Astrocyte (in vitro differentiated cells and primary cell): ENCODE results near the gene ARHGAP26. TPM values are rescaled to one million over a fixed set of nuclear protein-coding genes. Genes with fewer than 3 reads are reported as not detected.

Source experiments
- DNase-seq: peaks from one replicate; pipeline ENCODE4 v3.0.0-alpha.2; 2010; ENCODE audit warnings: low read depth
- FAIRE-seq: peaks from 2 replicates; lab custom pipeline; 2011; peaks lifted over from hg19 to GRCh38; lab: Jason Lieb, UNC
- H2AFZ ChIP-seq: 2 replicates; pipeline ENCODE4 v1.6.0; 2012; ENCODE audit warnings: low read depth, low read length, inconsistent platforms
- H3K27ac ChIP-seq: 2 replicates; pipeline ENCODE4 v1.5.1; 2011; ENCODE audit warnings: low read depth, low read length, inconsistent platforms
- H3K27me3 ChIP-seq: 2 replicates; pipeline ENCODE4 v1.6.0; 2011; ENCODE audit warnings: low read length, inconsistent platforms; ENCODE audit not compliant: insufficient read depth
- H3K36me3 ChIP-seq: 2 replicates; pipeline ENCODE4 v1.5.1; 2011; ENCODE audit warnings: low read length, inconsistent platforms; ENCODE audit not compliant: insufficient read depth
- H3K4me1 ChIP-seq: 2 replicates; pipeline ENCODE4 v1.5.1; 2011; ENCODE audit warnings: low read length, inconsistent platforms; ENCODE audit not compliant: insufficient read depth
- H3K4me2 ChIP-seq: 2 replicates; pipeline ENCODE4 v1.6.0; 2012; ENCODE audit warnings: low read length, inconsistent platforms
- H3K4me3 ChIP-seq: 2 replicates; pipeline ENCODE4 v1.5.1; 2011; ENCODE audit warnings: low read depth, mild to moderate bottlenecking, low read length, inconsistent platforms; ENCODE audit not compliant: insufficient read depth
- H3K79me2 ChIP-seq: 2 replicates; pipeline ENCODE4 v1.6.0; 2012; ENCODE audit warnings: mild to moderate bottlenecking, low read length, inconsistent platforms; ENCODE audit not compliant: insufficient read depth
- H3K9ac ChIP-seq: 2 replicates; pipeline ENCODE4 v1.6.0; 2012; ENCODE audit warnings: mild to moderate bottlenecking, low read length, inconsistent platforms
- H3K9me3 ChIP-seq: 2 replicates; pipeline ENCODE4 v1.5.1; 2012; ENCODE audit warnings: low read depth, mild to moderate bottlenecking, low read length, inconsistent platforms; ENCODE audit not compliant: insufficient read depth
- H4K20me1 ChIP-seq: 2 replicates; pipeline ENCODE4 v1.6.0; 2012; ENCODE audit warnings: low read length, inconsistent platforms; ENCODE audit not compliant: insufficient read depth
- H3K27ac Mint-ChIP-seq: one replicate; pipeline ENCODE4 v1.8.0; 2021; ENCODE audit warnings: mild to moderate bottlenecking, mixed read lengths; ENCODE audit not compliant: unreplicated experiment
- H3K27me3 Mint-ChIP-seq: one replicate; pipeline ENCODE4 v1.8.0; 2021; ENCODE audit warnings: low read depth, mixed read lengths; ENCODE audit not compliant: unreplicated experiment
- H3K36me3 Mint-ChIP-seq: one replicate; pipeline ENCODE4 v1.8.0; 2021; ENCODE audit warnings: low read depth, mixed read lengths; ENCODE audit not compliant: unreplicated experiment
- H3K4me1 Mint-ChIP-seq: one replicate; pipeline ENCODE4 v1.8.0; 2021; ENCODE audit warnings: low read depth, mixed read lengths; ENCODE audit not compliant: unreplicated experiment
- H3K4me3 Mint-ChIP-seq: one replicate; pipeline ENCODE4 v1.8.0; 2021; ENCODE audit warnings: mild to moderate bottlenecking, moderate library complexity, mixed read lengths; ENCODE audit not compliant: unreplicated experiment
- H3K9me3 Mint-ChIP-seq: one replicate; pipeline ENCODE4 v1.8.0; 2021; ENCODE audit warnings: mild to moderate bottlenecking, mixed read lengths; ENCODE audit not compliant: unreplicated experiment
- EZH2 ChIP-seq: IDR thresholded peaks from 2 replicates; pipeline ENCODE4 v1.6.1; 2012; ENCODE audit warnings: mild to moderate bottlenecking, low read length, inconsistent platforms; ENCODE audit not compliant: insufficient read depth
- total RNA-seq: library from RNA; stranded (reverse); gene quantifications from 2 replicates; pipeline ENCODE4 v1.2.1, GENCODE V29; 2021
- TF ChIP-seq, protein P1 (sequence below): IDR thresholded peaks from 2 replicates; pipeline ENCODE4 v1.5.1; 2011; ENCODE audit warnings: low read depth, mild to moderate bottlenecking, inconsistent platforms, low read length, moderate library complexity; ENCODE audit not compliant: insufficient read depth

ARHGAP26 gene
- total RNA-seq, 1 donor from 2014 or later: 5.6 TPM

GRCh38 chr5:142849466-142849865 is 79.3 kb downstream of the ARHGAP26 start:
- Histone ChIP-seq H4K20me1 (no peaks in the 10 kb centered on the region), H3K36me3 (no peaks in the 10 kb centered on the region), H3K4me3 (no peak overlapping the region), H3K27ac (no peak overlapping the region), H3K27me3 (no peaks in the 10 kb centered on the region), H3K9ac (no peak overlapping the region), H2AFZ (no peak overlapping the region), H3K4me1 (peaks cover 3% of the 10 kb centered on the region), H3K4me2 (no peak overlapping the region), H3K9me3 (no peaks in the 10 kb centered on the region), H3K79me2 (no peaks in the 10 kb centered on the region)
- H3K4me1 Mint-ChIP-seq: peaks cover 39% of the 10 kb centered on the region
- FAIRE-seq: no peak
- H3K36me3 Mint-ChIP-seq: no peaks in the 10 kb centered on the region
- peak overlapping the region; percentile 37 for H3K27ac Mint-ChIP-seq
- no peak for DNase-seq
- TF ChIP-seq, protein P1, sequence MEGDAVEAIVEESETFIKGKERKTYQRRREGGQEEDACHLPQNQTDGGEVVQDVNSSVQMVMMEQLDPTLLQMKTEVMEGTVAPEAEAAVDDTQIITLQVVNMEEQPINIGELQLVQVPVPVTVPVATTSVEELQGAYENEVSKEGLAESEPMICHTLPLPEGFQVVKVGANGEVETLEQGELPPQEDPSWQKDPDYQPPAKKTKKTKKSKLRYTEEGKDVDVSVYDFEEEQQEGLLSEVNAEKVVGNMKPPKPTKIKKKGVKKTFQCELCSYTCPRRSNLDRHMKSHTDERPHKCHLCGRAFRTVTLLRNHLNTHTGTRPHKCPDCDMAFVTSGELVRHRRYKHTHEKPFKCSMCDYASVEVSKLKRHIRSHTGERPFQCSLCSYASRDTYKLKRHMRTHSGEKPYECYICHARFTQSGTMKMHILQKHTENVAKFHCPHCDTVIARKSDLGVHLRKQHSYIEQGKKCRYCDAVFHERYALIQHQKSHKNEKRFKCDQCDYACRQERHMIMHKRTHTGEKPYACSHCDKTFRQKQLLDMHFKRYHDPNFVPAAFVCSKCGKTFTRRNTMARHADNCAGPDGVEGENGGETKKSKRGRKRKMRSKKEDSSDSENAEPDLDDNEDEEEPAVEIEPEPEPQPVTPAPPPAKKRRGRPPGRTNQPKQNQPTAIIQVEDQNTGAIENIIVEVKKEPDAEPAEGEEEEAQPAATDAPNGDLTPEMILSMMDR: no peak
- TF ChIP-seq EZH2: no peak
- no peaks in the 10 kb centered on the region for H3K27me3 Mint-ChIP-seq
- H3K4me3 Mint-ChIP-seq: no peak overlapping the region
- H3K9me3 Mint-ChIP-seq: peaks cover 6% of the 10 kb centered on the region

GRCh38 chr5:142849880-142850279 is 79.7 kb downstream of the ARHGAP26 start:
- H3K9ac ChIP-seq: no peak overlapping the region
- no peak overlapping the region for H2AFZ ChIP-seq
- H3K4me3 ChIP-seq: no peak overlapping the region
- no peaks in the 10 kb centered on the region for H3K79me2 ChIP-seq
- no peak for TF ChIP-seq EZH2
- TF ChIP-seq, protein P1: no peak
- no peaks in the 10 kb centered on the region for H3K27me3 ChIP-seq
- H3K9me3 ChIP-seq: no peaks in the 10 kb centered on the region
- peaks cover 39% of the 10 kb centered on the region for H3K4me1 Mint-ChIP-seq
- H3K27me3 Mint-ChIP-seq: no peaks in the 10 kb centered on the region
- H3K4me2 ChIP-seq: no peak overlapping the region
- peaks cover 3% of the 10 kb centered on the region for H3K4me1 ChIP-seq
- peaks cover 6% of the 10 kb centered on the region for H3K9me3 Mint-ChIP-seq
- no peak for FAIRE-seq
- DNase-seq: no peak
- H3K36me3 Mint-ChIP-seq: no peaks in the 10 kb centered on the region
- peak overlapping the region; percentile 37 for H3K27ac Mint-ChIP-seq
- no peaks in the 10 kb centered on the region for H3K36me3 ChIP-seq
- no peaks in the 10 kb centered on the region for H4K20me1 ChIP-seq
- H3K4me3 Mint-ChIP-seq: no peak overlapping the region
- H3K27ac ChIP-seq: no peak overlapping the region

DNA sequence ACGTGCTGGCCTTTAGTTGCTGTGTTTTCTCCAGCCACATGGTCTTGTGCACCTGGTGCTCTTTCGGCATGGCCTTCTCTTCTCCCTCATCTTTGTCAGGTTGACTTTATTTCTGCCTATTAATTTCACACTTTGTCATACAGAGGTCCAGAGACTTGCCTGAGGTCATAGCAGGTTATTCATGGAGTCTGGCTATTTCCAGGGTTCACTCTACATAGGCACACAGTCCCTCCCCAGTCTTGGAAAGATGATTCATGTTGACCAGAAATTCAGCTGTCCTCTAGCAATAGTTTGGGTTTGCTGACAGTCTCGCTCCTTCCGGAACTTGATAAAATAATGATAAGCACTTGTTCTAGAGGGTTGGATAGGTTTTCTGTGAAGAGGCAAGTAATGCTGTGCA is 81.6 kb downstream of the ARHGAP26 start:
- Mint-ChIP-seq H3K27me3 (no peaks in the 10 kb centered on the region), H3K9me3 (peaks cover 11% of the 10 kb centered on the region), H3K4me3 (no peak overlapping the region), H3K36me3 (no peaks in the 10 kb centered on the region), H3K4me1 (peaks cover 21% of the 10 kb centered on the region), H3K27ac (no peak overlapping the region)
- Histone ChIP-seq H3K36me3 (no peaks in the 10 kb centered on the region), H3K9ac (no peak overlapping the region), H3K27me3 (no peaks in the 10 kb centered on the region), H4K20me1 (no peaks in the 10 kb centered on the region), H3K9me3 (no peaks in the 10 kb centered on the region), H3K79me2 (no peaks in the 10 kb centered on the region), H2AFZ (no peak overlapping the region), H3K27ac (no peak overlapping the region), H3K4me2 (no peak overlapping the region), H3K4me3 (no peak overlapping the region), H3K4me1 (peaks cover 3% of the 10 kb centered on the region)
- TF ChIP-seq EZH2: no peak
- TF ChIP-seq, protein P1: no peak
- FAIRE-seq (no peak), DNase-seq (no peak)
